Trophoblast cell (in vitro differentiated cells and primary cell): Measurements from ENCODE around the gene FOXP3.

Source experiments
- DNase-seq, 2 donors: peaks; one replicate each; pipeline ENCODE4 v3.0.0-alpha.2; 2016
- H2AFZ ChIP-seq: 2 replicates; pipeline ENCODE4 v1.6.1; 2013; ENCODE audit warnings: low read length, moderate library complexity, mild to moderate bottlenecking; ENCODE audit not compliant: insufficient read depth, poor library complexity
- H2AK5ac ChIP-seq: 2 replicates; pipeline ENCODE4 v1.6.1; 2013; ENCODE audit warnings: mild to moderate bottlenecking, low read length
- H2BK120ac ChIP-seq: 2 replicates; pipeline ENCODE4 v1.6.1; 2013; ENCODE audit warnings: low read length, mild to moderate bottlenecking, moderate library complexity; ENCODE audit not compliant: insufficient read depth, poor library complexity
- H2BK12ac ChIP-seq: 2 replicates; pipeline ENCODE4 v1.6.1; 2013; ENCODE audit warnings: mild to moderate bottlenecking, low read length, moderate library complexity
- H2BK5ac ChIP-seq: 2 replicates; pipeline ENCODE4 v1.6.1; 2013; ENCODE audit warnings: low read length, low read depth, moderate library complexity, mild to moderate bottlenecking; ENCODE audit not compliant: poor library complexity
- H3K14ac ChIP-seq: 2 replicates; pipeline ENCODE4 v1.6.1; 2013; ENCODE audit warnings: mild to moderate bottlenecking, low read length
- H3K18ac ChIP-seq: 2 replicates; pipeline ENCODE4 v1.6.1; 2013; ENCODE audit warnings: mild to moderate bottlenecking, low read length
- H3K23ac ChIP-seq: 2 replicates; pipeline ENCODE4 v1.6.1; 2013; ENCODE audit warnings: low read length
- H3K27ac ChIP-seq: 2 replicates; pipeline ENCODE4 v1.5.1; 2013; ENCODE audit warnings: low read depth, mild to moderate bottlenecking, inconsistent platforms, low read length, moderate library complexity
- H3K27me3 ChIP-seq: 2 replicates; pipeline ENCODE4 v1.6.1; 2013; ENCODE audit warnings: inconsistent platforms, mild to moderate bottlenecking, low read length, moderate library complexity; ENCODE audit not compliant: insufficient read depth
- H3K36me3 ChIP-seq, 2 experiments: 1 replicate in 1 of 2; 2 replicates in 1 of 2; pipeline ENCODE4 v1.6.1; 2013; ENCODE audit warnings: low read length in 2 of 2, mild to moderate bottlenecking in 2 of 2, moderate library complexity in 1 of 2; ENCODE audit not compliant: insufficient read depth in 2 of 2, control insufficient read depth in 1 of 2
- H3K4ac ChIP-seq: 2 replicates; pipeline ENCODE4 v1.6.1; 2013; ENCODE audit warnings: low read depth, mild to moderate bottlenecking, low read length, moderate library complexity
- H3K4me1 ChIP-seq, 2 experiments: 1 replicate in 1 of 2; 2 replicates in 1 of 2; pipeline ENCODE4 v1.6.1; 2013; ENCODE audit warnings: low read length in 2 of 2, mild to moderate bottlenecking in 2 of 2, moderate library complexity in 1 of 2; ENCODE audit not compliant: insufficient read depth in 2 of 2, control insufficient read depth in 1 of 2
- H3K4me2 ChIP-seq: 2 replicates; pipeline ENCODE4 v1.6.1; 2013; ENCODE audit warnings: inconsistent platforms, mild to moderate bottlenecking, low read length, moderate library complexity
- H3K4me3 ChIP-seq: 2 replicates; pipeline ENCODE4 v1.5.1; 2013; ENCODE audit warnings: mild to moderate bottlenecking, low read depth, low read length, inconsistent platforms
- H3K79me1 ChIP-seq: one replicate; pipeline ENCODE4 v1.6.1; 2013; ENCODE audit warnings: low read length
- H3K79me2 ChIP-seq: 2 replicates; pipeline ENCODE4 v1.6.1; 2013; ENCODE audit warnings: low read length, mild to moderate bottlenecking; ENCODE audit not compliant: control insufficient read depth, insufficient read depth, poor library complexity
- H3K9ac ChIP-seq: 2 replicates; pipeline ENCODE4 v1.6.1; 2013; ENCODE audit warnings: mild to moderate bottlenecking, low read length
- H3K9me3 ChIP-seq: 2 replicates; pipeline ENCODE4 v1.6.1; 2013; ENCODE audit warnings: low read depth, mild to moderate bottlenecking, control low read depth, inconsistent platforms, low read length; ENCODE audit not compliant: insufficient read depth
- H4K12ac ChIP-seq: 2 replicates; pipeline ENCODE4 v1.6.1; 2013; ENCODE audit warnings: low read depth, mild to moderate bottlenecking, low read length, moderate library complexity
- H4K8ac ChIP-seq: 2 replicates; pipeline ENCODE4 v1.6.1; 2013; ENCODE audit warnings: low read depth, mild to moderate bottlenecking, low read length, moderate library complexity
- H4K91ac ChIP-seq: one replicate; pipeline ENCODE4 v1.6.1; 2013; ENCODE audit warnings: low read depth, mild to moderate bottlenecking, low read length, moderate library complexity
- WGBS: extraction: QIAGEN DNeasy Blood & Tissue Kit; methylation state at CpG from one replicate; pipeline ENCODE4 v1.1.7; 2013; ENCODE audit warnings: missing lambda C conversion rate; ENCODE audit not compliant: insufficient read length, insufficient coverage; ENCODE audit errors: extremely low coverage; 5-methylcytosine and 5-hydroxymethylcytosine counted together

Gene FOXP3

GRCh38 chrX:49220100-49220499 lies 44.4 kb downstream of the FOXP3 start:
- no peak for DNase-seq
- Histone ChIP-seq H3K14ac (no peak overlapping the region), H3K23ac (no peak overlapping the region), H3K4ac (no peak overlapping the region), H3K9ac (no peak overlapping the region), H3K79me1 (no peaks in the 10 kb centered on the region), H2BK5ac (no peak overlapping the region), H2AK5ac (no peak overlapping the region), H3K36me3 (no peaks in the 10 kb centered on the region), H3K79me2 (no peaks in the 10 kb centered on the region), H3K18ac (no peak overlapping the region), H4K12ac (no peak overlapping the region), H3K27me3 (no peaks in the 10 kb centered on the region), H3K9me3 (no peaks in the 10 kb centered on the region), H2AFZ (no peak overlapping the region), H3K4me1 (no peaks in the 10 kb centered on the region), H4K91ac (no peak overlapping the region), H2BK120ac (no peak overlapping the region), H3K4me3 (no peak overlapping the region), H3K4me2 (no peak overlapping the region), H4K8ac (no peak overlapping the region), H3K27ac (no peak overlapping the region), H2BK12ac (no peak overlapping the region)

- Histone ChIP-seq H3K36me3 (no peaks in the 10 kb centered on the region), H3K14ac (no peak overlapping the region), H2BK12ac (no peak overlapping the region), H4K8ac (no peak overlapping the region), H3K79me2 (no peaks in the 10 kb centered on the region), H3K4ac (no peak overlapping the region), H2AK5ac (no peak overlapping the region), H3K4me1 (no peaks in the 10 kb centered on the region), H3K9ac (no peak overlapping the region), H4K12ac (no peak overlapping the region), H3K18ac (no peak overlapping the region), H3K23ac (no peak overlapping the region), H3K9me3 (no peaks in the 10 kb centered on the region), H3K27me3 (no peaks in the 10 kb centered on the region), H3K79me1 (no peaks in the 10 kb centered on the region), H3K4me3 (no peak overlapping the region), H2BK5ac (no peak overlapping the region), H4K91ac (no peak overlapping the region), H2BK120ac (no peak overlapping the region), H3K27ac (no peak overlapping the region), H2AFZ (no peak overlapping the region), H3K4me2 (no peak overlapping the region)
- WGBS = no CpG with 5 or more reads among the region's 14 CpGs
- peak; percentile 56 to 60 for DNase-seq
These were observed 49.4 kb downstream of the FOXP3 start for GRCh38 chrX:49214996-49215526.

GRCh38 chrX:49214416-49214815 lies 50.1 kb downstream of the FOXP3 start:
- Histone ChIP-seq H2AFZ (no peak overlapping the region), H3K4me1 (no peaks in the 10 kb centered on the region), H3K79me2 (no peaks in the 10 kb centered on the region), H2BK12ac (no peak overlapping the region), H3K36me3 (no peaks in the 10 kb centered on the region), H3K9me3 (no peaks in the 10 kb centered on the region), H3K27me3 (no peaks in the 10 kb centered on the region), H3K18ac (no peak overlapping the region), H2BK120ac (no peak overlapping the region), H3K4ac (no peak overlapping the region), H2AK5ac (no peak overlapping the region), H2BK5ac (no peak overlapping the region), H3K4me3 (no peak overlapping the region), H3K9ac (no peak overlapping the region), H4K91ac (no peak overlapping the region), H3K4me2 (no peak overlapping the region), H3K14ac (no peak overlapping the region), H4K12ac (no peak overlapping the region), H3K79me1 (no peaks in the 10 kb centered on the region), H3K27ac (no peak overlapping the region), H4K8ac (no peak overlapping the region), H3K23ac (no peak overlapping the region)
- no CpG with 5 or more reads among the region's 2 CpGs for WGBS
- DNase-seq = no peak

- no peak overlapping the region for H3K4me2 ChIP-seq
- no CpG with 5 or more reads among the region's 1 CpG for WGBS
These were observed 51.6 kb downstream of the FOXP3 start for GRCh38 chrX:49212861-49213260.

More at GRCh38 chrX:49212861-49213260, 51.6 kb downstream of the FOXP3 start:
- no peaks in the 10 kb centered on the region for H3K79me2 ChIP-seq
- H2BK5ac ChIP-seq = no peak overlapping the region
- H2AK5ac ChIP-seq = no peak overlapping the region
- no peaks in the 10 kb centered on the region for H3K79me1 ChIP-seq
- H3K4me3 ChIP-seq = no peak overlapping the region
- no peak overlapping the region for H3K9ac ChIP-seq
- H2BK12ac ChIP-seq = no peak overlapping the region
- no peak overlapping the region for H3K23ac ChIP-seq
- no peak overlapping the region for H2AFZ ChIP-seq
- no peak overlapping the region for H4K8ac ChIP-seq
- no peak overlapping the region for H4K91ac ChIP-seq
- no peaks in the 10 kb centered on the region for H3K27me3 ChIP-seq
- H3K9me3 ChIP-seq = no peaks in the 10 kb centered on the region
- H3K14ac ChIP-seq = no peak overlapping the region
- no peak overlapping the region for H2BK120ac ChIP-seq
- no peaks in the 10 kb centered on the region for H3K36me3 ChIP-seq
- no peak overlapping the region for H3K4ac ChIP-seq
- no peak overlapping the region for H3K27ac ChIP-seq
- H3K4me1 ChIP-seq = no peaks in the 10 kb centered on the region
- DNase-seq = no peak
- no peak overlapping the region for H3K18ac ChIP-seq
- H4K12ac ChIP-seq = no peak overlapping the region
